Measurements from ENCODE around the gene DNAJC4. TPM values are rescaled to one million over a fixed set of nuclear protein-coding genes. Genes with fewer than 3 reads are reported as not detected.

DNAJC4 gene
- total and polyA plus RNA-seq, 9 of the 15 experiments (the other 6 are each of a cell fraction or from before 2014, with no cell fraction given), result 4.0 to 32.6 (median 19.9) TPM

- TF ChIP-seq FOXK2 (conservative IDR thresholded peaks at IDR 0.05 in 1 of 2, IDR thresholded peaks at IDR 0.05 in 1 of 2; ENCODE audit: low read depth in 2 of 2), result peak in 1 of 2 experiments; percentile 22; a peak in 1 of 4 replicates
- TF ChIP-seq RBM25 (IDR thresholded peaks at IDR 0.05; ENCODE audit: low read depth, low read length, severe bottlenecking), result no peak
- no peak for TF ChIP-seq MAFG (tag; conservative IDR thresholded peaks at IDR 0.05)
- TF ChIP-seq CHCHD3 (CRISPR knock-in tag; IDR thresholded peaks at IDR 0.05), result no peak
- TF ChIP-seq HDAC6 (IDR thresholded peaks at IDR 0.05; ENCODE audit: low read depth, low read length), result no peak
- TF ChIP-seq ZNF174 (CRISPR knock-in tag; IDR thresholded peaks at IDR 0.05), result no peak
- TF ChIP-seq MAFK (IDR thresholded peaks at IDR 0.05; ENCODE audit: low read length), result no peak
- TF ChIP-seq ATF1 (CRISPR knock-in tag; IDR thresholded peaks at IDR 0.05), result no peak
- no peak for TF ChIP-seq ATF1 (tag; IDR thresholded peaks at IDR 0.05)
- TF ChIP-seq USF1 (CRISPR knock-in tag; IDR thresholded peaks at IDR 0.05), result peak; percentile 97
- peak; percentile 65; the same call in 1 of the 2 replicates for TF ChIP-seq THAP12 (CRISPR knock-in tag; IDR thresholded peaks at IDR 0.05)
- TF ChIP-seq CHAMP1 (IDR thresholded peaks at IDR 0.05), result no peak
- TF ChIP-seq MBD2 (IDR thresholded peaks at IDR 0.05; ENCODE audit: borderline replicate concordance, low read depth), result no peak
- peak; percentile 94 for TF ChIP-seq TOE1 (IDR thresholded peaks at IDR 0.05; ENCODE audit: borderline replicate concordance)
- TF ChIP-seq TOE1 (CRISPR knock-in tag; IDR thresholded peaks at IDR 0.05; ENCODE audit: borderline replicate concordance, low read depth), result no peak
- peak; percentile 94 for TF ChIP-seq RAD51 (IDR thresholded peaks at IDR 0.05; ENCODE audit: borderline replicate concordance, low read depth)
- no peak for TF ChIP-seq ZKSCAN1 (IDR thresholded peaks at IDR 0.05; ENCODE audit: low read depth, low read length)
- TF ChIP-seq NFRKB (IDR thresholded peaks at IDR 0.05; ENCODE audit: low read depth), result no peak
- TF ChIP-seq LCOR (CRISPR knock-in tag; IDR thresholded peaks at IDR 0.05), result peak; percentile 94
- peak in 1 of 2 experiments; percentile 81; a peak in 1 of 4 replicates for TF ChIP-seq MLX (CRISPR knock-in tag; conservative IDR thresholded peaks at IDR 0.05)
- no peak for TF ChIP-seq SMARCC2 (IDR thresholded peaks at IDR 0.05; ENCODE audit: low read depth)
- 0 out of 2 replicates have a peak, but pooled peaks have one; percentile 43 for TF ChIP-seq ZNF76 (CRISPR knock-in tag; IDR thresholded peaks at IDR 0.05; ENCODE audit: borderline replicate concordance)
- TF ChIP-seq MAZ (CRISPR knock-in tag; conservative IDR thresholded peaks at IDR 0.05 in 1 of 2, IDR thresholded peaks at IDR 0.05 in 1 of 2), result peak in 1 of 2 experiments; percentile 75; a peak in 3 of 4 replicates
These were observed 45.1 kb upstream of the DNAJC4 start (continued) for GRCh38 chr11:64185175-64185692.
